CD14-positive monocyte (primary cell): Measurements from ENCODE around the gene PRKACA. TPM values are rescaled to one million over a fixed set of nuclear protein-coding genes. Genes with fewer than 3 reads are reported as not detected.

Source experiments
- DNase-seq, 3 donors: peaks; one replicate each; pipeline ENCODE4 v3.0.0-alpha.2; 2011 to 2022
- H2AFZ ChIP-seq: 2 replicates; pipeline ENCODE4 v1.6.0; 2012; ENCODE audit warnings: mild to moderate bottlenecking, low read depth, low read length, inconsistent platforms; ENCODE audit not compliant: insufficient read depth, poor library complexity, severe bottlenecking
- H3K27ac ChIP-seq, 2 donors: 1 replicate in 1 of 2; 2 replicates in 1 of 2; pipeline ENCODE4 v1.5.1; 2012 to 2013; ENCODE audit warnings: low read length in 2 of 2, control low read depth in 1 of 2, inconsistent platforms in 1 of 2, low read depth in 1 of 2, mild to moderate bottlenecking in 1 of 2
- H3K27me3 ChIP-seq, 2 donors: one replicate each; pipeline versions ENCODE4 v1.6.0 to v1.6.1; 2011 to 2013; ENCODE audit warnings: low read length in 2 of 2; ENCODE audit not compliant: control insufficient read depth in 2 of 2, insufficient read depth in 2 of 2
- H3K36me3 ChIP-seq, 2 donors: replicated peaks in 1 of 2; 1 replicate in 1 of 2; 2 replicates in 1 of 2; pipeline versions ENCODE4 v1.5.1 to v1.6.1; 2012 to 2013; ENCODE audit warnings: low read length in 2 of 2, control low read depth in 1 of 2, inconsistent platforms in 1 of 2, mild to moderate bottlenecking in 1 of 2; ENCODE audit not compliant: insufficient read depth in 2 of 2, control insufficient read depth in 1 of 2
- H3K4me1 ChIP-seq, 2 donors: 1 replicate in 1 of 2; 2 replicates in 1 of 2; pipeline versions ENCODE4 v1.5.1 to v1.6.1; 2012 to 2013; ENCODE audit warnings: low read length in 2 of 2, control low read depth in 1 of 2, inconsistent platforms in 1 of 2, mild to moderate bottlenecking in 1 of 2, moderate library complexity in 1 of 2; ENCODE audit not compliant: insufficient read depth in 2 of 2, control insufficient read depth in 1 of 2
- H3K4me2 ChIP-seq: replicated peaks from 2 replicates; pipeline ENCODE3; 2012; ENCODE audit warnings: low read length, moderate library complexity, mild to moderate bottlenecking; ENCODE audit not compliant: poor library complexity, severe bottlenecking; ENCODE audit errors: extremely low read depth
- H3K4me3 ChIP-seq, 3 experiments: fragments of 200-600 bp in 1 of 3; sonication (generic) in 1 of 3; replicated peaks in 1 of 3; 1 replicate in 2 of 3; 2 replicates in 1 of 3; pipeline ENCODE4 v1.5.1; 2011 to 2013; ENCODE audit warnings: low read length in 3 of 3, mild to moderate bottlenecking in 3 of 3, control low read depth in 2 of 3, low read depth in 2 of 3, inconsistent platforms in 1 of 3, moderate library complexity in 1 of 3
- H3K79me2 ChIP-seq: 2 replicates; pipeline ENCODE4 v1.6.0; 2012; ENCODE audit warnings: mild to moderate bottlenecking, control low read depth, inconsistent platforms, low read length, moderate library complexity; ENCODE audit not compliant: insufficient read depth
- H3K9ac ChIP-seq: 2 replicates; pipeline ENCODE4 v1.6.0; 2017; ENCODE audit warnings: low read length, mild to moderate bottlenecking; ENCODE audit not compliant: insufficient read depth, poor library complexity, severe bottlenecking
- H3K9me3 ChIP-seq, 2 donors: replicated peaks in 1 of 2; 1 replicate in 1 of 2; 2 replicates in 1 of 2; pipeline versions ENCODE4 v1.5.1 to v1.6.1; 2012 to 2013; ENCODE audit warnings: low read length in 2 of 2, control low read depth in 1 of 2; ENCODE audit not compliant: control insufficient read depth in 1 of 2, insufficient read depth in 1 of 2
- H4K20me1 ChIP-seq: 2 replicates; pipeline ENCODE4 v1.6.0; 2012; ENCODE audit warnings: mild to moderate bottlenecking, low read length, control low read depth, moderate library complexity; ENCODE audit not compliant: insufficient read depth
- H3K27ac Mint-ChIP-seq, 7 donors: one replicate each; pipeline ENCODE4 v1.8.0; 2020; ENCODE audit warnings: mild to moderate bottlenecking in 7 of 7, mixed read lengths in 7 of 7, moderate library complexity in 6 of 7, inconsistent platforms in 2 of 7
- H3K27me3 Mint-ChIP-seq, 3 donors: one replicate each; pipeline ENCODE4 v1.8.0; 2021 to 2022; ENCODE audit warnings: low read depth in 3 of 3, mild to moderate bottlenecking in 3 of 3, mixed read lengths in 3 of 3, moderate library complexity in 3 of 3, inconsistent platforms in 1 of 3
- H3K36me3 Mint-ChIP-seq, 2 donors: one replicate each; pipeline ENCODE4 v1.8.0; 2020; ENCODE audit warnings: mixed read lengths in 2 of 2, inconsistent platforms in 1 of 2, mild to moderate bottlenecking in 1 of 2
- H3K4me1 Mint-ChIP-seq: one replicate; pipeline ENCODE4 v1.8.0; 2020; ENCODE audit warnings: mild to moderate bottlenecking, mixed read lengths
- H3K4me3 Mint-ChIP-seq, 2 donors: one replicate each; pipeline ENCODE4 v1.8.0; 2020; ENCODE audit warnings: mild to moderate bottlenecking in 2 of 2, mixed read lengths in 2 of 2, moderate library complexity in 1 of 2
- H3K9me3 Mint-ChIP-seq, 7 donors: one replicate each; pipeline ENCODE4 v1.8.0; 2020 to 2022; ENCODE audit warnings: mixed read lengths in 7 of 7, mild to moderate bottlenecking in 6 of 7, moderate library complexity in 6 of 7, inconsistent platforms in 2 of 7
- CTCF ChIP-seq: fragments of 200-600 bp; IDR thresholded peaks from one replicate; pipeline ENCODE4 v1.8.0; 2022; ENCODE audit warnings: antibody characterized with exemption, mild to moderate bottlenecking
- WGBS: methylation state at CpG from one replicate; pipeline ENCODE4 v1.1.5; 2013; ENCODE audit warnings: missing lambda C conversion rate; ENCODE audit not compliant: insufficient coverage; 5-methylcytosine and 5-hydroxymethylcytosine counted together
- intact Hi-C, 2 donors: fragments of 100-400 bp; cut with micrococcal nuclease; formaldehyde crosslinking; loops; one replicate each; pipeline versions ENCODE4 v1.15.0 to v1.15.1; 2023
- polyA plus RNA-seq, 3 donors: library from polyadenylated mRNA; depleted of rRNA in 1 of 3; unstranded in 2 of 3; stranded (reverse) in 1 of 3; fragments of 300-500 nt in 2 of 3; fragments of >200 nt in 1 of 3; fragmentation: Illumina TruSeq in 2 of 3; gene quantifications; 1 replicate in 2 of 3; 2 replicates in 1 of 3; pipeline ENCODE4 v1.2.3, GENCODE V29; 2012 to 2021

Gene PRKACA
- polyA plus RNA-seq, 3 donors = 2.0 to 231 (median 3.8) TPM

- no peak overlapping the region for H3K4me2 ChIP-seq
- H3K27me3 ChIP-seq = no peaks in the 10 kb centered on the region
- H3K4me3 ChIP-seq = no peak overlapping the region
- no peak for DNase-seq
- H3K4me1 ChIP-seq = no peaks in the 10 kb centered on the region
- peak overlapping the region in 1 of 7 donors; percentile 79 for H3K27ac Mint-ChIP-seq
- peaks cover 29 to 39% of the 10 kb centered on the region in 2 donors for H3K36me3 Mint-ChIP-seq
- peaks cover 13% of the 10 kb centered on the region for H3K4me1 Mint-ChIP-seq
- intact Hi-C loops = no loop called here
- peaks cover 23% of the 10 kb centered on the region for H4K20me1 ChIP-seq
- peaks cover 31 to 45% of the 10 kb centered on the region in 2 donors for H3K36me3 ChIP-seq
- TF ChIP-seq CTCF = no peak
- peaks cover 0 to 2% (median 1%) of the 10 kb centered on the region in 3 donors for H3K27me3 Mint-ChIP-seq
- H2AFZ ChIP-seq = no peak overlapping the region
- no peak overlapping the region for H3K4me3 Mint-ChIP-seq
- H3K27ac ChIP-seq = no peak overlapping the region
- WGBS = 97% methylated on average over 17 of the region's 26 CpGs
- H3K9me3 Mint-ChIP-seq = peaks cover 0 to 3% (median 0%) of the 10 kb centered on the region in 7 donors
- peaks cover 7% of the 10 kb centered on the region for H3K79me2 ChIP-seq
- H3K9me3 ChIP-seq = no peaks in the 10 kb centered on the region
- H3K9ac ChIP-seq = no peak overlapping the region
Measured at GRCh38 chr19:14156971-14157717, 39.6 kb upstream of the PRKACA start.

- Histone ChIP-seq H3K4me3 (no peak overlapping the region), H3K9ac (no peak overlapping the region), H4K20me1 (peaks cover 30% of the 10 kb centered on the region), H3K36me3 (peaks cover 31 to 51% of the 10 kb centered on the region in 2 donors), H3K27me3 (no peaks in the 10 kb centered on the region), H3K4me1 (no peaks in the 10 kb centered on the region), H3K9me3 (no peaks in the 10 kb centered on the region), H3K27ac (no peak overlapping the region), H3K79me2 (peaks cover 13% of the 10 kb centered on the region), H3K4me2 (no peak overlapping the region), H2AFZ (no peak overlapping the region)
- intact Hi-C loops = no loop called here
- no peak for DNase-seq
- peak overlapping the region in 1 of 7 donors; percentile 63 for H3K27ac Mint-ChIP-seq
- peaks cover 0 to 3% (median 0%) of the 10 kb centered on the region in 3 donors for H3K27me3 Mint-ChIP-seq
- H3K4me3 Mint-ChIP-seq = no peak overlapping the region
- H3K9me3 Mint-ChIP-seq = peaks cover 0 to 3% (median 0%) of the 10 kb centered on the region in 7 donors
- peaks cover 13% of the 10 kb centered on the region for H3K4me1 Mint-ChIP-seq
- peaks cover 29 to 46% of the 10 kb centered on the region in 2 donors for H3K36me3 Mint-ChIP-seq
- no peak for TF ChIP-seq CTCF
- 98% methylated on average over 10 of the region's 12 CpGs for WGBS
Measured at GRCh38 chr19:14156122-14156521, 38.6 kb upstream of the PRKACA start.
